OCI-LY3 (cell line): ENCODE results near the gene GANAB.

Source experiments
- H2AFZ ChIP-seq: fragments of 200-600, 300-600 bp; shearing (Covaris generic); 2 replicates; pipeline ENCODE4 v1.6.0; 2014; ENCODE audit warnings: antibody characterized with exemption, low read depth, low read length
- H3K27ac ChIP-seq: fragments of 200-600, 300-600 bp; sonication (generic); 2 replicates; pipeline ENCODE4 v1.5.1; 2014; ENCODE audit warnings: mild to moderate bottlenecking, low read length, moderate library complexity, mixed read lengths
- H3K27me3 ChIP-seq: fragments of 200-600, 300-600 bp; sonication (generic); 2 replicates; pipeline ENCODE4 v1.6.1; 2014; ENCODE audit warnings: low read depth, low read length, mixed read lengths
- H3K36me3 ChIP-seq: fragments of 200-600, 300-600 bp; sonication (generic); replicated peaks from 2 replicates; pipeline ENCODE3; 2014; ENCODE audit warnings: low read depth, low read length, mixed read lengths
- H3K4me1 ChIP-seq: fragments of 300-600, 200-600 bp; sonication (generic); 2 replicates; pipeline ENCODE4 v1.6.1; 2014; ENCODE audit warnings: low read length, mixed read lengths
- H3K4me2 ChIP-seq: fragments of 200-600, 300-600 bp; sonication (generic); 2 replicates; pipeline ENCODE4 v1.6.1; 2014; ENCODE audit warnings: low read length, mixed read lengths
- H3K4me3 ChIP-seq: fragments of 300-600, 200-600 bp; sonication (generic); 2 replicates; pipeline ENCODE4 v1.5.1; 2014; ENCODE audit warnings: antibody characterized with exemption, mild to moderate bottlenecking, low read length, moderate library complexity
- H3K79me2 ChIP-seq: fragments of 300-600, 200-600 bp; shearing (Covaris generic); 2 replicates; pipeline ENCODE4 v1.6.1; 2014; ENCODE audit warnings: mild to moderate bottlenecking, low read length, mixed read lengths
- H3K9ac ChIP-seq: fragments of 300-600, 200-600 bp; shearing (Covaris generic); 2 replicates; pipeline ENCODE4 v1.6.0; 2014; ENCODE audit warnings: mild to moderate bottlenecking, low read length, moderate library complexity
- H3K9me3 ChIP-seq: fragments of 200-600, 300-600 bp; shearing (Covaris generic); 2 replicates; pipeline ENCODE4 v1.6.1; 2014; ENCODE audit warnings: low read length, mixed read lengths; ENCODE audit not compliant: insufficient read depth
- H4K20me1 ChIP-seq: fragments of 200-600, 300-600 bp; sonication (generic); 2 replicates; pipeline ENCODE4 v1.6.1; 2016; ENCODE audit warnings: low read length, mixed read lengths; ENCODE audit not compliant: insufficient read depth
- CTCF ChIP-seq: fragments of 200-600, 300-600 bp; sonication (generic); IDR thresholded peaks from 2 replicates; pipeline ENCODE4 v1.5.1; 2014; ENCODE audit warnings: antibody characterized with exemption, low read length, low read depth
- EZH2phosphoT487 ChIP-seq: fragments of 200-600 bp; shearing (Covaris generic); IDR thresholded peaks from 2 replicates; pipeline ENCODE4 v1.6.1; 2018; ENCODE audit warnings: antibody characterized with exemption, mixed run types, low read depth

GANAB gene

DNA sequence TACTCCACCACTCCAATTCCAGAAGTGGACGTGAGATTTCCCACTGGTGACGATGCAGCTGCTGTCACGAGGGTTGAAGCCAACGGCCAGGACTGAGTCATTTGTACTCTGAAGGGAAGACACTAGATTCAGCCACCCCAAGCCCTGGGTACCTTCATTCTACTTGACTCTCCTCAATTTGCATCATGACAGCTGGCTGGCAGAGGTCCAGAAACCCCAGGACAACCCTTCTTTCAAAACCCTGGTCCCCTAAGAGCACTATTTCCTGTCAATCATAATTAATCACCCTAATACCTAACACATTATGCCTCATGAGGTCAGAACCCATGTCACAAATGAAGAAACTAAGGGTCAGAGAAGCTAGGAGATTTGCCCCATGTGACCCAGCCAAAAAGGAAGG lies 38.7 kb downstream of the GANAB start:
- no peaks in the 10 kb centered on the region for H3K9me3 ChIP-seq
- peaks cover 16% of the 10 kb centered on the region for H3K79me2 ChIP-seq
- no peaks in the 10 kb centered on the region for H4K20me1 ChIP-seq
- no peak overlapping the region for H3K4me3 ChIP-seq
- no peak overlapping the region for H3K4me2 ChIP-seq
- no peak overlapping the region for H2AFZ ChIP-seq
- H3K27ac ChIP-seq, result no peak overlapping the region
- no peaks in the 10 kb centered on the region for H3K27me3 ChIP-seq
- no peak overlapping the region for H3K9ac ChIP-seq
- TF ChIP-seq EZH2phosphoT487, result no peak
- no peak for TF ChIP-seq CTCF
- H3K36me3 ChIP-seq, result peaks cover 22% of the 10 kb centered on the region
- H3K4me1 ChIP-seq, result peaks cover 9% of the 10 kb centered on the region

GRCh38 chr11:62605902-62606301 lies 40.5 kb downstream of the GANAB start:
- no peak overlapping the region for H3K27ac ChIP-seq
- peaks cover 6% of the 10 kb centered on the region for H3K4me1 ChIP-seq
- no peaks in the 10 kb centered on the region for H3K27me3 ChIP-seq
- H3K36me3 ChIP-seq, result peaks cover 27% of the 10 kb centered on the region
- no peaks in the 10 kb centered on the region for H3K9me3 ChIP-seq
- H3K4me2 ChIP-seq, result no peak overlapping the region
- H3K9ac ChIP-seq, result no peak overlapping the region
- H2AFZ ChIP-seq, result no peak overlapping the region
- H3K79me2 ChIP-seq, result peaks cover 13% of the 10 kb centered on the region
- H4K20me1 ChIP-seq, result no peaks in the 10 kb centered on the region
- no peak overlapping the region for H3K4me3 ChIP-seq
- TF ChIP-seq EZH2phosphoT487 (no peak), CTCF (no peak)

GRCh38 chr11:62605467-62605866 lies 40.9 kb downstream of the GANAB start:
- Histone ChIP-seq H3K9me3 (no peaks in the 10 kb centered on the region), H3K4me2 (no peak overlapping the region), H3K27me3 (no peaks in the 10 kb centered on the region), H3K9ac (no peak overlapping the region), H3K27ac (no peak overlapping the region), H3K79me2 (peaks cover 13% of the 10 kb centered on the region), H3K4me1 (peaks cover 4% of the 10 kb centered on the region), H2AFZ (no peak overlapping the region), H3K36me3 (peaks cover 24% of the 10 kb centered on the region), H3K4me3 (no peak overlapping the region), H4K20me1 (no peaks in the 10 kb centered on the region)
- TF ChIP-seq EZH2phosphoT487 (no peak), CTCF (no peak)

GRCh38 chr11:62604460-62605120 lies 41.8 kb downstream of the GANAB start:
- Histone ChIP-seq H3K36me3 (peaks cover 26% of the 10 kb centered on the region), H3K4me1 (peaks cover 12% of the 10 kb centered on the region), H3K27ac (no peak overlapping the region), H3K9me3 (no peaks in the 10 kb centered on the region), H4K20me1 (no peaks in the 10 kb centered on the region), H3K4me2 (no peak overlapping the region), H3K9ac (no peak overlapping the region), H3K27me3 (no peaks in the 10 kb centered on the region), H2AFZ (no peak overlapping the region), H3K4me3 (no peak overlapping the region), H3K79me2 (peaks cover 20% of the 10 kb centered on the region)
- no peak for TF ChIP-seq CTCF
- no peak for TF ChIP-seq EZH2phosphoT487
